Measurements from ENCODE around the gene EZR. TPM values are rescaled to one million over a fixed set of nuclear protein-coding genes. Genes with fewer than 3 reads are reported as not detected.

Gene EZR
- total and polyA plus RNA-seq, 2 of the 13 experiments (the other 11 are each of a cell fraction or from before 2014, with no cell fraction given): 34.7 to 60.3 TPM

GRCh38 chr6:158817728-158818580 lies 1.2 kb downstream of the EZR start (continued):
- TF ChIP-seq HNF4G (IDR thresholded peaks at IDR 0.05; ENCODE audit: borderline replicate concordance, low read depth, low read length): no peak
- TF ChIP-seq HNF4G (CRISPR knock-in tag; IDR thresholded peaks at IDR 0.05; ENCODE audit: borderline replicate concordance, low read depth): no peak
- no peak for TF ChIP-seq ZNF10 (CRISPR knock-in tag; IDR thresholded peaks at IDR 0.05; ENCODE audit: borderline replicate concordance, low read depth)
- TF ChIP-seq ZNF264 (CRISPR knock-in tag; IDR thresholded peaks at IDR 0.05): no peak
- TF ChIP-seq SMAD1 (CRISPR knock-in tag; IDR thresholded peaks at IDR 0.05; ENCODE audit: borderline replicate concordance, low read depth): no peak
- TF ChIP-seq ZXDC (CRISPR knock-in tag; IDR thresholded peaks at IDR 0.05): no peak
- TF ChIP-seq ZNF275 (CRISPR knock-in tag; IDR thresholded peaks at IDR 0.05; ENCODE audit: borderline replicate concordance): no peak
- 0 out of 2 replicates have a peak, but pooled peaks have one; percentile 35 for TF ChIP-seq ARID2 (CRISPR knock-in tag; IDR thresholded peaks at IDR 0.05; ENCODE audit: borderline replicate concordance)
- no peak for TF ChIP-seq RNF219 (CRISPR knock-in tag; IDR thresholded peaks at IDR 0.05)
- TF ChIP-seq PPARG (CRISPR knock-in tag; conservative IDR thresholded peaks at IDR 0.05): no peak
- no peak for TF ChIP-seq HMGXB3 (CRISPR knock-in tag; IDR thresholded peaks at IDR 0.05; ENCODE audit: borderline replicate concordance)
- no peak for TF ChIP-seq SAFB2 (CRISPR knock-in tag; IDR thresholded peaks at IDR 0.05; ENCODE audit: borderline replicate concordance, low read depth)
- TF ChIP-seq GTF3A (CRISPR knock-in tag; conservative IDR thresholded peaks at IDR 0.05): no peak
- no peak for TF ChIP-seq ATF7 (IDR thresholded peaks at IDR 0.05)
- TF ChIP-seq ATF7 (CRISPR knock-in tag; IDR thresholded peaks at IDR 0.05): no peak
- TF ChIP-seq RFXANK (CRISPR knock-in tag; IDR thresholded peaks at IDR 0.05): no peak
- 0 out of 2 replicates have a peak, but pooled peaks have one; percentile 40 for TF ChIP-seq KMT2B (CRISPR knock-in tag; IDR thresholded peaks at IDR 0.05)
- TF ChIP-seq ZNF703 (CRISPR knock-in tag; IDR thresholded peaks at IDR 0.05; ENCODE audit: borderline replicate concordance): no peak
- TF ChIP-seq ZNF841 (CRISPR knock-in tag; IDR thresholded peaks at IDR 0.05; ENCODE audit: borderline replicate concordance): no peak
